Measurements from ENCODE around the gene C1orf210. TPM values are rescaled to one million over a fixed set of nuclear protein-coding genes. Genes with fewer than 3 reads are reported as not detected.

Gene C1orf210
- total RNA-seq, 6 donors from 2014 or later, result 12.5 to 38.3 (median 27.1) TPM

- DNase-seq, result no peak
- Histone ChIP-seq H3K36me3 (peaks cover 0 to 12% (median 0%) of the 10 kb centered on the region in 4 donors), H3K4me3 (peak overlapping the region in 3 of 4 donors; percentile 38 to 52 (median 51)), H3K27me3 (no peaks in the 10 kb centered on the region), H3K9me3 (no peaks in the 10 kb centered on the region), H3K4me1 (peaks cover 30 to 55% (median 45%) of the 10 kb centered on the region in 4 donors), H3K27ac (peak overlapping the region; percentile 85 to 94 (median 90))
- TF ChIP-seq POLR2A (IDR thresholded peaks at IDR 0.05) (no peak), EP300 (IDR thresholded peaks at IDR 0.05) (no peak), POLR2AphosphoS5 (IDR thresholded peaks at IDR 0.05) (no peak), CTCF (IDR thresholded peaks at IDR 0.05) (no peak)
- ATAC-seq (ENCODE audit: low FRiP score in 2 of 2), result no peak
- 56 to 62% methylated on average over 12 of the region's 12 CpGs for WGBS, 2 donors
Observed at GRCh38 chr1:43271186-43272118, 13.9 kb downstream of the C1orf210 start.

- Histone ChIP-seq H3K9me3 (no peaks in the 10 kb centered on the region), H3K4me3 (peak overlapping the region in 3 of 4 donors; percentile 38 to 52 (median 51)), H3K36me3 (peaks cover 0 to 12% (median 0%) of the 10 kb centered on the region in 4 donors), H3K4me1 (peaks cover 30 to 55% (median 45%) of the 10 kb centered on the region in 4 donors), H3K27me3 (no peaks in the 10 kb centered on the region), H3K27ac (peak overlapping the region; percentile 85 to 94 (median 90))
- peak; percentile 70 to 93 for ATAC-seq (ENCODE audit: low FRiP score in 2 of 2)
- WGBS, 2 donors, result 9 to 17% methylated on average over 4 to 25 of the region's 29 CpGs
- peak in 1 of 2 donors; percentile 96 for DNase-seq
- TF ChIP-seq CTCF (IDR thresholded peaks at IDR 0.05) (no peak), POLR2AphosphoS5 (IDR thresholded peaks at IDR 0.05) (peak; percentile 59 to 80), POLR2A (IDR thresholded peaks at IDR 0.05) (peak in 3 of 4 donors; percentile 31 to 82 (median 71))
Observed at GRCh38 chr1:43270421-43271095, 14.8 kb downstream of the C1orf210 start.

GRCh38 chr1:43269627-43270375 lies 15.6 kb downstream of the C1orf210 start, which contains the start of gene TMEM125:
TSS of gene TMEM125 (plus strand) at chr1:43269983. CDS start at chr1:43272723, 2,740 bp downstream.
- peaks cover 0 to 12% (median 0%) of the 10 kb centered on the region in 4 donors for H3K36me3 ChIP-seq
- peak within 1 kb of the TSS; percentile 85 to 94 (median 90) for H3K27ac ChIP-seq
- peaks cover 30 to 51% (median 43%) of the 10 kb centered on the region in 4 donors for H3K4me1 ChIP-seq
- ATAC-seq (ENCODE audit: low FRiP score in 2 of 2) (peak; percentile 70 to 91), DNase-seq (peak in 1 of 2 donors; percentile 91)
- H3K4me3 ChIP-seq, result peak within 1 kb of the TSS; percentile 1 to 52 (median 44)
- WGBS, 2 donors, result 52 to 65% methylated on average over 7 of the region's 7 CpGs
- no peaks in the 10 kb centered on the region for H3K27me3 ChIP-seq
- H3K9me3 ChIP-seq, result no peaks in the 10 kb centered on the region
- TF ChIP-seq POLR2A (IDR thresholded peaks at IDR 0.05) (peak in 2 of 4 donors; percentile 6 to 46), POLR2AphosphoS5 (IDR thresholded peaks at IDR 0.05) (peak; percentile 62 to 67), EP300 (IDR thresholded peaks at IDR 0.05) (peak in 1 of 4 donors; percentile 56), CTCF (IDR thresholded peaks at IDR 0.05) (no peak)

DNA sequence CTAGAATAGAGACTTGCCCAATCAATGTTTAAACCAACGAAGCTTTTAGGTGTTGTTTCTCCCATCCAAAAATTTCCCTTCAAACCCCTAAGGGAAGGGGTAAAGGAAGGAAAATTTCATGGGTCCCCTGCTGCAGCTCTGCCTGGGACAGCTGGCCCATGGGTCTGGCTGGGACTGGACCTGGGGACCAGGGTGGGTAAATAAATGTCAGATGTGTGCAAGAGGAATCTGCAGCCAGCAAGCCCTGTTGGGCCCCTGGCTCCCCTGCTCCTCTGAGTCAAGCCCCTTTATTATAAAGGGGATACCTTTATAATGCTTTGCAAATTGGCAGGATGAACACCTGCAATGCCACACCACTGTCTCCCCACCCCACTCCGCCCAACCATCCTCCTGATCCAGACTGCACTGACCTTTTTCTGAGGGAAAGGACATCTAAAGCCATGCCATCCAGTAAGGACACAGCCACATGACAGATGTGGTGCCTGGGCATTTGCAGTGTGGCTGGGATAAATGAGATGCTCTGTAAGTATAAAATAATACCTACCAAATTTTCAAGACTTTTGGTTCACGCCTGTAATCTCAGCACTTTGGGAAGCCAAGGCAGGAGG lies 17.5 kb downstream of the C1orf210 start:
- WGBS, 2 donors, result 73 to 92% methylated on average over 3 of the region's 3 CpGs
- ATAC-seq (ENCODE audit: low FRiP score in 2 of 2) (no peak), DNase-seq (no peak)
- peaks cover 0 to 9% (median 0%) of the 10 kb centered on the region in 4 donors for H3K36me3 ChIP-seq
- H3K4me3 ChIP-seq, result no peak overlapping the region
- no peaks in the 10 kb centered on the region for H3K27me3 ChIP-seq
- H3K4me1 ChIP-seq, result peaks cover 23 to 38% (median 29%) of the 10 kb centered on the region in 4 donors
- no peaks in the 10 kb centered on the region for H3K9me3 ChIP-seq
- H3K27ac ChIP-seq, result peak overlapping the region in 3 of 4 donors; percentile 70 to 85 (median 77)
- no peak for TF ChIP-seq POLR2AphosphoS5 (IDR thresholded peaks at IDR 0.05)
- no peak for TF ChIP-seq POLR2A (IDR thresholded peaks at IDR 0.05)
- no peak for TF ChIP-seq EP300 (IDR thresholded peaks at IDR 0.05)
